Measurements from ENCODE around the gene DUOX1.

The DUOX1 gene

GRCh38 chr15:45162771-45163507 is 33.1 kb downstream of the DUOX1 start:
- DNase-seq (ENCODE audit: low read depth): peak; percentile 98

GRCh38 chr15:45163508-45163856 is 33.7 kb downstream of the DUOX1 start:
- TF ChIP-seq, protein P1, sequence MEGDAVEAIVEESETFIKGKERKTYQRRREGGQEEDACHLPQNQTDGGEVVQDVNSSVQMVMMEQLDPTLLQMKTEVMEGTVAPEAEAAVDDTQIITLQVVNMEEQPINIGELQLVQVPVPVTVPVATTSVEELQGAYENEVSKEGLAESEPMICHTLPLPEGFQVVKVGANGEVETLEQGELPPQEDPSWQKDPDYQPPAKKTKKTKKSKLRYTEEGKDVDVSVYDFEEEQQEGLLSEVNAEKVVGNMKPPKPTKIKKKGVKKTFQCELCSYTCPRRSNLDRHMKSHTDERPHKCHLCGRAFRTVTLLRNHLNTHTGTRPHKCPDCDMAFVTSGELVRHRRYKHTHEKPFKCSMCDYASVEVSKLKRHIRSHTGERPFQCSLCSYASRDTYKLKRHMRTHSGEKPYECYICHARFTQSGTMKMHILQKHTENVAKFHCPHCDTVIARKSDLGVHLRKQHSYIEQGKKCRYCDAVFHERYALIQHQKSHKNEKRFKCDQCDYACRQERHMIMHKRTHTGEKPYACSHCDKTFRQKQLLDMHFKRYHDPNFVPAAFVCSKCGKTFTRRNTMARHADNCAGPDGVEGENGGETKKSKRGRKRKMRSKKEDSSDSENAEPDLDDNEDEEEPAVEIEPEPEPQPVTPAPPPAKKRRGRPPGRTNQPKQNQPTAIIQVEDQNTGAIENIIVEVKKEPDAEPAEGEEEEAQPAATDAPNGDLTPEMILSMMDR (IDR thresholded peaks at IDR 0.05; ENCODE audit: insufficient read depth, low read depth, low read length, missing control alignments): no peak
- DNase-seq (ENCODE audit: low read depth): no peak
- H3K4me3 ChIP-seq (ENCODE audit: low read length): no peak overlapping the region

More at GRCh38 chr15:45162771-45163507, 33.1 kb downstream of the DUOX1 start:
- no peak overlapping the region for H3K4me3 ChIP-seq (ENCODE audit: low read length)
- TF ChIP-seq, protein P1 (IDR thresholded peaks at IDR 0.05; ENCODE audit: insufficient read depth, low read depth, low read length, missing control alignments): peak; percentile 76

DNA sequence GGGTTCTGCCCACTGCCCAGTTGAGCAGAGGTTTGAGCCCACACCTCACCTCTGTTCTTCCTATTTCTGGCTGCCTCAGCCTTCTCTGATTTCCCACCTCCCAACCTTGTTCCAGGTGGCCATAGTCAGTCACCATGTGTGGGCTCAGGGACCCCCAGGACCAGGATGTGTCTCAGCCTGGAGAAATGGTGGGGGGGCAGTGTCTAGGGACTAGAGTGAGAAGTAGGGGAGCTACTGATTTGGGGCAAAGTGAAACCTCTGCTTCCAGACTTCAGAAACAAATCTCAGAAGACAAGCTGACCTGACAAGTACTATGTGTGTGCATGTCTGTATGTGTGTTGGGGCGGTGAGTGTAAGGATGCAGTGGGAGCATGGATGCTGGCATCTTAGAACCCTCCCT is 35.1 kb downstream of the DUOX1 start:
- no peak overlapping the region for H3K4me3 ChIP-seq (ENCODE audit: low read length)
- TF ChIP-seq, protein P1 (IDR thresholded peaks at IDR 0.05; ENCODE audit: insufficient read depth, low read depth, low read length, missing control alignments): no peak
- DNase-seq (ENCODE audit: low read depth): no peak

GRCh38 chr15:45165536-45165935 is 35.7 kb downstream of the DUOX1 start:
- no peak for DNase-seq (ENCODE audit: low read depth)
- TF ChIP-seq, protein P1 (IDR thresholded peaks at IDR 0.05; ENCODE audit: insufficient read depth, low read depth, low read length, missing control alignments): no peak
- no peak overlapping the region for H3K4me3 ChIP-seq (ENCODE audit: low read length)

DNA sequence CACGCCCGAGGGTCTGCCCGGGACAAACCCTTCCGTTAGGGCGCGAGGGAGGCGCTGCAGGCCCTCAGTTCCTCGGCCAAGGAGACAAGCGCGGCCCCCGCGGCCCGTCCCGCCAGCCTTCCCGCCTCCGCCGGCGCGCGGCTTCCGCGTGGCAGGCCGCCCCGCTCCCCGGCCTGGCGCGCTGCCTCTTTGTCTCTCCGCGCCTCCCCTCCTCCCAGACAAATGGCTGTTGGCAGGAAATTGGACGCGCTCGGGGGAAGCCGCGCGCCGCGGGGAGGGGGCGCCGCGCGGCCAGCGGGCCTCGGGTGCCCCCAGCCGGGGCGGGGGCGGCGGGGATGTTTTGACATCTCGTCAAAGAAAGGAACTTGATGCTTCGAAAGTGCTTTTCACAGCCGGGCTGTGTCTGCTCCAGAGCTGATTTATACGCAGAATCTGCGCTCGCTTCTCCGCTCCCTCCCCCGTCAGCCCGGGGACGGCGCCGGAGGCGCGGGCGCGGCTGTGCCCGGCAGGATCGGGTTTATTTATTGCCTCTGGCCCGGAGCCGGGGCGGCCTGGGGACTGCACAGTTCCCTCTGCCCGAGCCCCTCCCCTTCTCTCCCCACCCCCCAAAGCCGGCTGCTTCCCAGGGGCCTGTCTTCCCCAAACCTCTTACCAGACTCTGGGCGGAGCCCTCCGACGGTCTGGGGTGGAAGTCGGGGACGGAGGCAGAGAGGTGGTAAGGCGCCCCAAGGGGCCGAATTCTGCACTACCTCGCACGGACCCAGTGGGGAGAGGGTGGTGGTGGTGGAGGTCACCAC is 37.2 kb downstream of the DUOX1 start:
- TF ChIP-seq, protein P1 (IDR thresholded peaks at IDR 0.05; ENCODE audit: insufficient read depth, low read depth, low read length, missing control alignments): peak; percentile 42
- H3K4me3 ChIP-seq (ENCODE audit: low read length): peak overlapping the region; percentile 39
- peak; percentile 56 for DNase-seq (ENCODE audit: low read depth)

DNA sequence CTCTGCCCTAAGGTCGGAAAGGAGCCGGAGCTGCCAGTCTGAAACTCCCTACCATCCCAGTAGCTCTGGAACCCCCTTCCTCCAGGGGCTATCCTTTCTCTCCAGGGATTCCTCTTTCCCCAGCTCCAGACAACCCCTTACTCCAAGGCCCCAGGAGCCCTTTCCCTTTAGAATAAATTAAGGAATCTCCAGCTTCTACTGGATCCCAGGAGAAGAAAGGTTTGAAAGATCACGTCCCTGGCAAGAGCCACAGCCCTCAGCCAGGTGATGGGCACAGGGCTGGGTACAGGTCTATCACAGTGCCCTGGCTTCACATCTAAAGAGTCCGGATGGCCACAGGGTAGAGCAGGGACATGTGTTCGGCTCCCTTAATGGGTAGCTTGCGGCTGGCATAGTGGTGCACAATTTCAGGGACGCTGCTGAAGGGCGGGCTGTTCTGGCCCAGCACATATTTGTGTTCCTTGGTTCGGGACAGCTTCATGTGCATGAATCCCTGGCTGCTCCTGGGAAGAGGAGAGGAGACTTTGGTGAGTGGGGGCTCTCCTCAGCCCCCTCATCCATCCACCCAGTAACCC is 37.9 kb downstream of the DUOX1 start:
- TF ChIP-seq, protein P1 (IDR thresholded peaks at IDR 0.05; ENCODE audit: insufficient read depth, low read depth, low read length, missing control alignments): no peak
- no peak for DNase-seq (ENCODE audit: low read depth)

More for the DNA sequence above, 37.9 kb downstream of the DUOX1 start:
- H3K4me3 ChIP-seq (ENCODE audit: low read length): peak overlapping the region; percentile 39

Data from epithelial cell of esophagus (primary cell).